CD4-positive, alpha-beta T cell (primary cell): Measurements from ENCODE around the gene H2AZ2. TPM values are rescaled to one million over a fixed set of nuclear protein-coding genes. Genes with fewer than 3 reads are reported as not detected.

Experiments
- ATAC-seq: fragments of 200-7000 bp; cut with Tn5 transposase; one replicate; pipeline ENCODE4 v1.10.0; 2022; ENCODE audit warnings: mild to moderate bottlenecking; ENCODE audit not compliant: poor library complexity
- CTCF ChIA-PET: fragments of 350-600 bp; sonication (Branson Sonifier 250); formaldehyde crosslinking; loops from one replicate; lab custom pipeline; 2021; ENCODE audit warnings: antibody characterized with exemption, inconsistent platforms; lab: Charles Lee
- POLR2A ChIA-PET: fragments of 350-600 bp; sonication (Branson Sonifier 250); formaldehyde crosslinking; loops from one replicate; lab custom pipeline; 2021; ENCODE audit warnings: antibody characterized with exemption, inconsistent platforms; lab: Charles Lee
- DNase-seq, 14 experiments: peaks; one replicate each; pipeline ENCODE4 v3.0.0-alpha.2; 2013 to 2020; ENCODE audit warnings: mixed read lengths in 2 of 14
- H3K27ac ChIP-seq, 2 donors: one replicate each; pipeline versions ENCODE4 v1.5.1 to v1.7.0; 2013; ENCODE audit warnings: low read length in 2 of 2, low read depth in 1 of 2, mild to moderate bottlenecking in 1 of 2
- H3K27me3 ChIP-seq, 2 experiments: 1 replicate in 1 of 2; 2 replicates in 1 of 2; pipeline versions ENCODE4 v1.6.1 to v1.7.0; 2013; ENCODE audit warnings: low read length in 2 of 2, control low read depth in 1 of 2, mild to moderate bottlenecking in 1 of 2, moderate library complexity in 1 of 2; ENCODE audit not compliant: insufficient read depth in 2 of 2, control insufficient read depth in 1 of 2
- H3K36me3 ChIP-seq: one replicate; pipeline ENCODE4 v1.6.1; 2013; ENCODE audit warnings: low read length, control low read depth; ENCODE audit not compliant: insufficient read depth
- H3K4me1 ChIP-seq: one replicate; pipeline ENCODE4 v1.6.1; 2013; ENCODE audit warnings: low read length, control low read depth; ENCODE audit not compliant: insufficient read depth
- H3K4me3 ChIP-seq: one replicate; pipeline ENCODE4 v1.5.1; 2013; ENCODE audit warnings: mild to moderate bottlenecking, low read length, moderate library complexity
- H3K9me3 ChIP-seq, 2 experiments: 1 replicate in 1 of 2; 2 replicates in 1 of 2; pipeline versions ENCODE4 v1.6.1 to v1.7.0; 2013; ENCODE audit warnings: low read length in 2 of 2, mild to moderate bottlenecking in 2 of 2, control low read depth in 1 of 2, moderate library complexity in 1 of 2; ENCODE audit not compliant: control insufficient read depth in 1 of 2, insufficient read depth in 1 of 2
- H3K27ac Mint-ChIP-seq: one replicate; pipeline ENCODE4 v1.8.0; 2020; ENCODE audit warnings: mixed read lengths
- H3K27me3 Mint-ChIP-seq: one replicate; pipeline ENCODE4 v1.8.0; 2021; ENCODE audit warnings: mixed read lengths
- H3K36me3 Mint-ChIP-seq: one replicate; pipeline ENCODE4 v1.8.0; 2021; ENCODE audit warnings: low read depth, mixed read lengths
- H3K4me1 Mint-ChIP-seq: one replicate; pipeline ENCODE4 v1.8.0; 2021; ENCODE audit warnings: low read depth, mixed read lengths
- H3K4me3 Mint-ChIP-seq: one replicate; pipeline ENCODE4 v1.8.0; 2020; ENCODE audit warnings: mild to moderate bottlenecking, mixed read lengths
- H3K9me3 Mint-ChIP-seq: one replicate; pipeline ENCODE4 v1.8.0; 2020; ENCODE audit warnings: mixed read lengths
- CTCF ChIP-seq: fragments of 200-600 bp; IDR thresholded peaks from one replicate; pipeline ENCODE4 v1.8.0; 2022; ENCODE audit warnings: antibody characterized with exemption, mild to moderate bottlenecking
- intact Hi-C, 2 experiments: fragments of 100-400 bp; cut with DNase I in 1 of 2; cut with micrococcal nuclease in 1 of 2; formaldehyde crosslinking; loops; one replicate each; pipeline versions ENCODE4 v1.15.1 to v1.9.0; 2023 to 2025; cut with DNase I, micrococcal nuclease
- polyA plus RNA-seq, 2 donors: library from polyadenylated mRNA; unstranded; fragments of 120-200 nt; gene quantifications; one replicate each; pipeline ENCODE4 v1.2.1, GENCODE V29; 2013
- total RNA-seq, 174 experiments: library from RNA in 2 of 174; stranded (reverse) in 2 of 174; gene quantifications; one replicate each; pipeline ENCODE4 v1.2.3 and lab custom pipeline; 2021 to 2026

The H2AZ2 gene
- total RNA-seq (100 to 1,000 TPM; 145 to 156 TPM), total RNA-seq (lab: John Stamatoyannopoulos, UW) (110 to 397 (median 230) reads per million in 172 experiments)
- 153 TPM for polyA plus RNA-seq (2013, experiment 1 of 2)
- 149 TPM for polyA plus RNA-seq (2013, experiment 2 of 2)

- ATAC-seq (peak; percentile 72), DNase-seq (peak; percentile 100)
- Histone ChIP-seq H3K9me3 (no peaks in the 10 kb centered on the region), H3K4me3 (peak within 1 kb of the TSS; percentile 71), H3K36me3 (no peaks in the 10 kb centered on the region), H3K27ac (peak within 1 kb of the TSS; percentile 92 to 99), H3K4me1 (peaks cover 16% of the 10 kb centered on the region), H3K27me3 (no peaks in the 10 kb centered on the region)
- no peaks in the 10 kb centered on the region for H3K9me3 Mint-ChIP-seq
- H3K27me3 Mint-ChIP-seq, result peaks cover 4% of the 10 kb centered on the region
- H3K36me3 Mint-ChIP-seq, result peaks cover 32% of the 10 kb centered on the region
- TF ChIP-seq CTCF, result no peak
- H3K27ac Mint-ChIP-seq, result peak within 1 kb of the TSS; percentile 95
- peak within 1 kb of the TSS; percentile 92 for H3K4me3 Mint-ChIP-seq
- CTCF ChIA-PET, result interaction anchor here (0.7 to 3.8 kb wide), 14 partner anchors 9 to 288 kb away, joined by 3 to 26 read pairs (median 3); partner anchors contain the start of genes PURB and TBRG4
- POLR2A ChIA-PET, result interaction anchor here (0.6 to 5.6 kb wide), 35 partner anchors 9 to 590 kb away, joined by 3 to 87 read pairs (median 6); partner anchors contain the start of genes CCM2, DDX56, MYO1G and NUDCD3
- peaks cover 40% of the 10 kb centered on the region for H3K4me1 Mint-ChIP-seq
- intact Hi-C loops, result loop anchor here (1.0 to 10.0 kb wide), 16 partner anchors 36 to 363 kb away; partner anchors contain the start of genes PURB (in 2 of the 2), TBRG4 (in 2 of the 2), CCM2 (in 1 of the 2) and OGDH (in 1 of the 2)
Measured at GRCh38 chr7:44847920-44848634, at the start of gene H2AZ2. H2AZ2 (minus strand) TSS chr7:44848087; CDS start chr7:44847971, 116 bp downstream.

- H3K36me3 ChIP-seq, result no peaks in the 10 kb centered on the region
- ATAC-seq (no peak), DNase-seq (peak in 2 of 14 experiments; percentile 37)
- no peaks in the 10 kb centered on the region for H3K27me3 Mint-ChIP-seq
- no peak overlapping the region for H3K27ac Mint-ChIP-seq
- no peaks in the 10 kb centered on the region for H3K27me3 ChIP-seq
- peaks cover 6% of the 10 kb centered on the region for H3K4me1 Mint-ChIP-seq
- no peak overlapping the region for H3K4me3 Mint-ChIP-seq
- no peak for TF ChIP-seq CTCF
- intact Hi-C loops, result no loop called here
- POLR2A ChIA-PET, result interaction anchor here (2.0 kb wide), 1 partner anchor 12 kb away, joined by 7 read pairs; the partner anchor contains the start of gene PURB
- H3K9me3 Mint-ChIP-seq, result no peaks in the 10 kb centered on the region
- no peak overlapping the region for H3K27ac ChIP-seq
- peaks cover under 1% of the 10 kb centered on the region for H3K4me1 ChIP-seq
- no peaks in the 10 kb centered on the region for H3K36me3 Mint-ChIP-seq
- CTCF ChIA-PET, result no interaction called here
- H3K4me3 ChIP-seq, result no peak overlapping the region
- no peaks in the 10 kb centered on the region for H3K9me3 ChIP-seq
Measured at GRCh38 chr7:44897309-44897708, 49.4 kb upstream of the H2AZ2 start.

GRCh38 chr7:44894888-44895580 lies 47.1 kb upstream of the H2AZ2 start:
- DNase-seq, result no peak
- Mint-ChIP-seq H3K36me3 (no peaks in the 10 kb centered on the region), H3K27ac (no peak overlapping the region), H3K4me1 (peaks cover 21% of the 10 kb centered on the region), H3K27me3 (no peaks in the 10 kb centered on the region), H3K4me3 (no peak overlapping the region), H3K9me3 (no peaks in the 10 kb centered on the region)
- no peak for ATAC-seq
- no peak overlapping the region for H3K27ac ChIP-seq
- no peaks in the 10 kb centered on the region for H3K9me3 ChIP-seq
- CTCF ChIA-PET, result no interaction called here
- TF ChIP-seq CTCF, result no peak
- peaks cover 23% of the 10 kb centered on the region for H3K4me1 ChIP-seq
- POLR2A ChIA-PET, result no interaction called here
- H3K36me3 ChIP-seq, result no peaks in the 10 kb centered on the region
- no peak overlapping the region for H3K4me3 ChIP-seq
- no peaks in the 10 kb centered on the region for H3K27me3 ChIP-seq
- intact Hi-C loops, result no loop called here
